Measurements from ENCODE around the gene LTV1. TPM values are rescaled to one million over a fixed set of nuclear protein-coding genes. Genes with fewer than 3 reads are reported as not detected.

Gene LTV1
- total and polyA plus RNA-seq, 3 experiments from 2014 or later, result 24.9 to 64.2 (median 61.6) TPM

DNA sequence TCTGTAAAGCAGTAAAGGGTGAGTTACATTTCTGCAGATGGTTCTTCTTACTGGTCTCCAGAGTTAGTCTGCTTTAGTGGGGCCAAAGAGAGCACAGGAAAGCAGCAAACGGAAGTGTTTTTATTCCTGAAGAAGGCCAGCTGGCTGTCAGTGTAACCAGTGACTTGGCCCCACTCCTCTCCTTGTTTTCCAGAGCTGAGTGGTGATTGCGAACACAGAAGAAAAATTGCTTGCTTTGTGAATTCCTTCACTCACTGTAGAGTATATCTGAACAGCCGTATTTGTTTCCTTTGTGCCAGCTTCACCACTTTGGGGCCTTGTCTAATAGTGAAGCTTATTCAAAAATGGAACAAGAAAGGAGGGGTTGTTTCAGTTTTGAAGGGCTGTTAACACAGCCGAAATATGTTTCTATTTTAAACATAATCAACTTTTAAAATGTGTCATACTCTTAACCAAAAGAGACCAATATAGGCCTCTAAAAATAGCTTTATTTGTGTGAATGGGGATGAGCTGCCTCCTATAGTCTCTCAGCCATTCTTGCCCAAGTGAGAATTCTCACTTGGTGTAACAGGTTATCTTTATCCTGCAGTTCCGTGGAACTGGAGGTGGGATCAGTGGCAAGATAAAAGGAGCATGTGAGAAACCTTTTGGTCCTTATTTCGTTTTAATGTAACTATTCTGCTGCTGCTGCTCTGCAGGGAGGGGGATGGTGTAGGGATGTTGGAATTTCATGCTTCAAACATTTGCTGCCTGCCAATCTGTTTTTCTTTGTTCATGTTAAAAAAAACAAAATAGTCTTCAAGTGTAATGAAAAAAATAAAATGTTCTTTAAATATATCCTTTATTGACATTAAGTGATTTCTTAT is 59.0 kb downstream of the LTV1 start:
- Mint-ChIP-seq H3K27me3 (peaks cover 0 to 1% of the 10 kb centered on the region in 2 donors), H3K27ac (peak overlapping the region in 1 of 8 donors; percentile 10), H3K9me3 (peaks cover 0 to 2% (median 0%) of the 10 kb centered on the region in 5 donors), H3K4me3 (no peak overlapping the region), H3K36me3 (peaks cover 0 to 8% (median 0%) of the 10 kb centered on the region in 3 donors), H3K4me1 (peaks cover 0 to 8% (median 2%) of the 10 kb centered on the region in 3 donors)
- no peaks in the 10 kb centered on the region for H3K4me1 ChIP-seq (ENCODE audit: insufficient read depth, low read length)
- no peak for DNase-seq
- H3K36me3 ChIP-seq (ENCODE audit: insufficient read depth, low read length), result no peaks in the 10 kb centered on the region
- H3K27me3 ChIP-seq (ENCODE audit: insufficient read depth, low read length, poor library complexity, severe bottlenecking), result no peaks in the 10 kb centered on the region
- ChIA-PET POLR2A (no interaction called here), CTCF (no interaction called here)
- no peaks in the 10 kb centered on the region for H3K9me3 ChIP-seq (ENCODE audit: low read length)
- H3K4me3 ChIP-seq (ENCODE audit: low read length), result no peak overlapping the region
- no peak overlapping the region for H3K27ac ChIP-seq (ENCODE audit: low read depth, low read length)

GRCh38 chr6:143902827-143903226 is 59.7 kb downstream of the LTV1 start:
- Histone ChIP-seq H3K4me1 (ENCODE audit: insufficient read depth, low read length) (no peaks in the 10 kb centered on the region), H3K27me3 (ENCODE audit: insufficient read depth, low read length, poor library complexity, severe bottlenecking) (no peaks in the 10 kb centered on the region), H3K27ac (ENCODE audit: low read depth, low read length) (no peak overlapping the region), H3K36me3 (ENCODE audit: insufficient read depth, low read length) (no peaks in the 10 kb centered on the region), H3K4me3 (ENCODE audit: low read length) (no peak overlapping the region), H3K9me3 (ENCODE audit: low read length) (no peaks in the 10 kb centered on the region)
- Mint-ChIP-seq H3K4me3 (no peak overlapping the region), H3K9me3 (peaks cover 0 to 2% (median 0%) of the 10 kb centered on the region in 5 donors), H3K4me1 (peaks cover 0 to 8% (median 2%) of the 10 kb centered on the region in 3 donors), H3K36me3 (peaks cover 0 to 8% (median 0%) of the 10 kb centered on the region in 3 donors), H3K27ac (no peak overlapping the region), H3K27me3 (no peaks in the 10 kb centered on the region)
- ChIA-PET CTCF (no interaction called here), POLR2A (no interaction called here)
- no peak for DNase-seq

GRCh38 chr6:143911028-143911427 is 67.9 kb downstream of the LTV1 start:
- Histone ChIP-seq H3K36me3 (ENCODE audit: insufficient read depth, low read length) (no peaks in the 10 kb centered on the region), H3K9me3 (ENCODE audit: low read length) (no peaks in the 10 kb centered on the region), H3K4me1 (ENCODE audit: insufficient read depth, low read length) (no peaks in the 10 kb centered on the region), H3K27ac (ENCODE audit: low read depth, low read length) (no peak overlapping the region), H3K27me3 (ENCODE audit: insufficient read depth, low read length, poor library complexity, severe bottlenecking) (no peaks in the 10 kb centered on the region), H3K4me3 (ENCODE audit: low read length) (no peak overlapping the region)
- Mint-ChIP-seq H3K27me3 (peaks cover 9 to 12% of the 10 kb centered on the region in 2 donors), H3K4me1 (no peaks in the 10 kb centered on the region), H3K9me3 (peaks cover 21 to 32% (median 25%) of the 10 kb centered on the region in 5 donors), H3K27ac (no peak overlapping the region), H3K4me3 (no peak overlapping the region), H3K36me3 (peaks cover 2 to 53% (median 4%) of the 10 kb centered on the region in 3 donors)
- DNase-seq, result no peak
- POLR2A ChIA-PET, result no interaction called here
- CTCF ChIA-PET, result no interaction called here

DNA sequence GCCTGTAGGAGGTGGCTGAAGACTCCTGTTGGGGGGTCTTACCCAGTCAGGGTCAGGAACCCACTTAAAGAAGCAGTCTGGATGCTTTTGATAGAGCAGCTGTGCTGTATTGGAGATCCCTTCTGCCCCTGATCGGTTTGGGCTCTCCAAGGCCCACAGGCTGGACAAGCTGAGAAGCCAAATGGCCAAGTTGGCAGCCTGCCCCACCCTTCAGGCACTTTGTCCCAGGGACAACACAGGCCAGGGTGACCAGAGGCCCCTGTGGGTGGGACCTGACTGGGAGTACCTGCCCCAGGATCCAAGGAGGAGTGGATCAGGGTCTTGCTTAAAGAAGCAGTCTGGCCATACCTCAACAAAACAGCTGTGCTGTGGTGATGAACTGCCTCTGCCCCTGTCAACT is 69.5 kb downstream of the LTV1 start:
- peaks cover 22 to 37% (median 31%) of the 10 kb centered on the region in 5 donors for H3K9me3 Mint-ChIP-seq
- POLR2A ChIA-PET, result no interaction called here
- CTCF ChIA-PET, result no interaction called here

More for the DNA sequence above, 69.5 kb downstream of the LTV1 start:
- no peak overlapping the region for H3K27ac Mint-ChIP-seq
- Histone ChIP-seq H3K27ac (ENCODE audit: low read depth, low read length) (no peak overlapping the region), H3K9me3 (ENCODE audit: low read length) (no peaks in the 10 kb centered on the region), H3K4me3 (ENCODE audit: low read length) (no peak overlapping the region), H3K27me3 (ENCODE audit: insufficient read depth, low read length, poor library complexity, severe bottlenecking) (no peaks in the 10 kb centered on the region), H3K36me3 (ENCODE audit: insufficient read depth, low read length) (no peaks in the 10 kb centered on the region), H3K4me1 (ENCODE audit: insufficient read depth, low read length) (no peaks in the 10 kb centered on the region)
- peaks cover 9 to 12% of the 10 kb centered on the region in 2 donors for H3K27me3 Mint-ChIP-seq
- no peak for DNase-seq
- no peaks in the 10 kb centered on the region for H3K4me1 Mint-ChIP-seq
- H3K4me3 Mint-ChIP-seq, result no peak overlapping the region
- peaks cover 4 to 62% (median 5%) of the 10 kb centered on the region in 3 donors for H3K36me3 Mint-ChIP-seq

Other genes starting within 250 kb of the LTV1 start
- gene PHACTR2, start 165.4 kb upstream of the LTV1 start, total RNA-seq, result 10 to 100 TPM; 27.8 to 29.1 TPM
- gene PHACTR2, start 165.4 kb upstream of the LTV1 start, polyA plus RNA-seq, result 42.1 TPM
- gene ZC2HC1B, start 21.1 kb downstream of the LTV1 start, total RNA-seq, result not detected
- not detected for gene ZC2HC1B, start 21.1 kb downstream of the LTV1 start, polyA plus RNA-seq
- gene PLAGL1, start 164.9 kb downstream of the LTV1 start, total RNA-seq, result 10 to 100 TPM; 17.8 to 18.8 TPM
- 2.3 TPM for gene PLAGL1, start 164.9 kb downstream of the LTV1 start, polyA plus RNA-seq

Data from CD8-positive, alpha-beta memory T cell (primary cell).